Neural progenitor cell (in vitro differentiated cells): ENCODE measurements around the gene RNF2. TPM values are rescaled to one million over a fixed set of nuclear protein-coding genes. Genes with fewer than 3 reads are reported as not detected.

ENCODE experiments used
- DNase-seq: peaks from one replicate; pipeline ENCODE4 v3.0.0-alpha.2; 2016; ENCODE audit warnings: low spot score
- H2AFZ ChIP-seq: fragments of 200-600 bp; sonication (generic); replicated peaks from 2 replicates; pipeline ENCODE4 v1.6.1; 2016; ENCODE audit warnings: antibody characterized with exemption
- H3F3A ChIP-seq: fragments of 200-600 bp; sonication (generic); 2 replicates; pipeline ENCODE4 v1.6.1; 2016; ENCODE audit warnings: antibody characterized with exemption, low read depth
- H3K27ac ChIP-seq: fragments of 200-600 bp; sonication (generic); 2 replicates; pipeline ENCODE4 v1.5.1; 2016; ENCODE audit warnings: mild to moderate bottlenecking
- H3K27me3 ChIP-seq: fragments of 200-600 bp; sonication (generic); 2 replicates; pipeline ENCODE4 v1.6.1; 2016; ENCODE audit warnings: mild to moderate bottlenecking, moderate library complexity
- H3K36me3 ChIP-seq: fragments of 200-600 bp; sonication (generic); 2 replicates; pipeline ENCODE4 v1.5.1; 2016
- H3K4me1 ChIP-seq: fragments of 200-600 bp; sonication (generic); 2 replicates; pipeline ENCODE4 v1.6.1; 2016; ENCODE audit warnings: mixed run types
- H3K4me2 ChIP-seq: fragments of 200-600 bp; sonication (generic); 2 replicates; pipeline ENCODE4 v1.6.1; 2016
- H3K4me3 ChIP-seq: fragments of 200-600 bp; sonication (generic); 2 replicates; pipeline ENCODE4 v1.5.1; 2016
- H3K79me2 ChIP-seq: fragments of 200-600 bp; sonication (generic); 2 replicates; pipeline ENCODE4 v1.6.1; 2016; ENCODE audit warnings: low read depth
- H3K9ac ChIP-seq: fragments of 200-600 bp; sonication (generic); 2 replicates; pipeline ENCODE4 v1.6.1; 2016
- H3K9me3 ChIP-seq: fragments of 200-600 bp; sonication (generic); 2 replicates; pipeline ENCODE4 v1.5.1; 2016; ENCODE audit warnings: low read depth
- H4K20me1 ChIP-seq: fragments of 200-600 bp; sonication (generic); 2 replicates; pipeline ENCODE4 v1.6.1; 2016; ENCODE audit warnings: low read depth
- H3K27ac Mint-ChIP-seq: 3 replicates; pipeline ENCODE4 v1.8.0; 2021; ENCODE audit warnings: mixed read lengths
- H3K27me3 Mint-ChIP-seq: 2 replicates; pipeline ENCODE4 v1.8.0; 2022; ENCODE audit warnings: low read depth, mild to moderate bottlenecking, inconsistent platforms, moderate library complexity, mixed read lengths; ENCODE audit not compliant: insufficient read depth
- H3K36me3 Mint-ChIP-seq: 3 replicates; pipeline ENCODE4 v1.8.0; 2021; ENCODE audit warnings: mixed read lengths
- H3K4me1 Mint-ChIP-seq: 3 replicates; pipeline ENCODE4 v1.8.0; 2021; ENCODE audit warnings: mixed read lengths
- H3K4me3 Mint-ChIP-seq: 3 replicates; pipeline ENCODE4 v1.8.0; 2021; ENCODE audit warnings: mild to moderate bottlenecking, moderate library complexity, mixed read lengths
- H3K9me3 Mint-ChIP-seq: 3 replicates; pipeline ENCODE4 v1.8.0; 2020; ENCODE audit warnings: mixed read lengths
- CTCF ChIP-seq: fragments of 200-600 bp; sonication (generic); IDR thresholded peaks from 2 replicates; pipeline ENCODE4 v1.5.1; 2017; ENCODE audit warnings: antibody characterized with exemption, mild to moderate bottlenecking
- EZH2 ChIP-seq: fragments of 200-600 bp; sonication (generic); IDR thresholded peaks from 2 replicates; pipeline ENCODE4 v1.6.1; 2017; ENCODE audit warnings: antibody characterized with exemption, mild to moderate bottlenecking, moderate library complexity
- EZH2phosphoT487 ChIP-seq: fragments of 200-600 bp; sonication (generic); IDR thresholded peaks from 2 replicates; pipeline ENCODE4 v1.6.1; 2017; ENCODE audit warnings: antibody characterized with exemption
- total RNA-seq: library from RNA; depleted of rRNA; stranded (reverse); fragments of >200 nt; gene quantifications from 2 replicates; pipeline ENCODE4 v1.2.3, GENCODE V29; 2015; ENCODE audit warnings: low replicate concordance

The RNF2 gene
- total RNA-seq, 1 donor from 2014 or later = 81.2 TPM

GRCh38 chr1:185069202-185069772 is 23.9 kb downstream of the RNF2 start:
- Mint-ChIP-seq H3K9me3 (peaks cover 66% of the 10 kb centered on the region), H3K27ac (no peak overlapping the region), H3K4me1 (no peaks in the 10 kb centered on the region), H3K27me3 (peaks cover 2% of the 10 kb centered on the region), H3K4me3 (no peak overlapping the region), H3K36me3 (peaks cover 65% of the 10 kb centered on the region)
- peaks cover 31% of the 10 kb centered on the region for H4K20me1 ChIP-seq
- no peak overlapping the region for H3K9ac ChIP-seq
- no peak for DNase-seq
- TF ChIP-seq EZH2 (no peak), CTCF (no peak), EZH2phosphoT487 (no peak)
- no peaks in the 10 kb centered on the region for H3F3A ChIP-seq
- H3K4me1 ChIP-seq = no peaks in the 10 kb centered on the region
- no peak overlapping the region for H3K27ac ChIP-seq
- no peak overlapping the region for H3K4me2 ChIP-seq
- H2AFZ ChIP-seq = no peak overlapping the region
- H3K79me2 ChIP-seq = peaks cover 100% of the 10 kb centered on the region
- no peaks in the 10 kb centered on the region for H3K27me3 ChIP-seq
- no peaks in the 10 kb centered on the region for H3K36me3 ChIP-seq
- H3K9me3 ChIP-seq = no peaks in the 10 kb centered on the region
- H3K4me3 ChIP-seq = no peak overlapping the region

GRCh38 chr1:185070051-185070450 is 24.7 kb downstream of the RNF2 start:
- H3K79me2 ChIP-seq = peaks cover 100% of the 10 kb centered on the region
- peaks cover 24% of the 10 kb centered on the region for H4K20me1 ChIP-seq
- Mint-ChIP-seq H3K9me3 (peaks cover 65% of the 10 kb centered on the region), H3K36me3 (peaks cover 66% of the 10 kb centered on the region), H3K4me3 (no peak overlapping the region), H3K27ac (no peak overlapping the region), H3K4me1 (no peaks in the 10 kb centered on the region), H3K27me3 (peaks cover 2% of the 10 kb centered on the region)
- no peak for DNase-seq
- no peak overlapping the region for H3K4me3 ChIP-seq
- no peaks in the 10 kb centered on the region for H3K27me3 ChIP-seq
- H3K4me1 ChIP-seq = no peaks in the 10 kb centered on the region
- no peak overlapping the region for H2AFZ ChIP-seq
- no peak overlapping the region for H3K4me2 ChIP-seq
- no peak overlapping the region for H3K9ac ChIP-seq
- H3K36me3 ChIP-seq = no peaks in the 10 kb centered on the region
- no peaks in the 10 kb centered on the region for H3K9me3 ChIP-seq
- H3F3A ChIP-seq = no peaks in the 10 kb centered on the region
- TF ChIP-seq EZH2 (no peak), EZH2phosphoT487 (no peak), CTCF (no peak)
- no peak overlapping the region for H3K27ac ChIP-seq

- H3K79me2 ChIP-seq = peaks cover 100% of the 10 kb centered on the region
These were observed 28.4 kb downstream of the RNF2 start for GRCh38 chr1:185073725-185074124.

More at GRCh38 chr1:185073725-185074124, 28.4 kb downstream of the RNF2 start:
- Histone ChIP-seq H3K4me1 (no peaks in the 10 kb centered on the region), H3K4me2 (no peak overlapping the region), H3K9me3 (no peaks in the 10 kb centered on the region), H3K36me3 (no peaks in the 10 kb centered on the region), H3K4me3 (no peak overlapping the region), H3F3A (no peaks in the 10 kb centered on the region), H2AFZ (no peak overlapping the region), H3K27ac (no peak overlapping the region), H3K9ac (no peak overlapping the region), H4K20me1 (peaks cover 16% of the 10 kb centered on the region), H3K27me3 (no peaks in the 10 kb centered on the region)
- DNase-seq = no peak
- H3K27me3 Mint-ChIP-seq = no peaks in the 10 kb centered on the region
- no peak overlapping the region for H3K4me3 Mint-ChIP-seq
- H3K36me3 Mint-ChIP-seq = peaks cover 56% of the 10 kb centered on the region
- no peaks in the 10 kb centered on the region for H3K4me1 Mint-ChIP-seq
- TF ChIP-seq EZH2 (no peak), CTCF (no peak), EZH2phosphoT487 (no peak)
- no peak overlapping the region for H3K27ac Mint-ChIP-seq
- peaks cover 63% of the 10 kb centered on the region for H3K9me3 Mint-ChIP-seq
